ENCODE results near the gene NTM.
"Not testable (repeated sequence)": the region's sequence is repeated elsewhere in the genome, so short reads cannot be mapped to it uniquely, and the experiment has no call there.

NTM gene

GRCh38 chr11:131370090-131370751 lies at the start of gene NTM:
Gene NTM (plus strand): TSS chr11:131370615.
- DNase-seq (ENCODE audit: low read depth, low spot score), result no peak

GRCh38 chr11:131324921-131325570 lies 45.4 kb upstream of the NTM start:
- DNase-seq (ENCODE audit: low read depth, low spot score), result no peak

GRCh38 chr11:131326829-131327228 lies 43.6 kb upstream of the NTM start:
- no peak for DNase-seq (ENCODE audit: low read depth, low spot score)

GRCh38 chr11:131327421-131327820 lies 43.0 kb upstream of the NTM start:
- DNase-seq (ENCODE audit: low read depth, low spot score), result no peak

- no peak for DNase-seq (ENCODE audit: low read depth, low spot score)
These were observed 41.6 kb upstream of the NTM start for GRCh38 chr11:131328843-131329242.

GRCh38 chr11:131331010-131331409 lies 39.4 kb upstream of the NTM start:
- DNase-seq (ENCODE audit: low read depth, low spot score), result no peak

GRCh38 chr11:131331546-131331945 lies 38.9 kb upstream of the NTM start:
- DNase-seq (ENCODE audit: low read depth, low spot score), result no peak

- no peak for DNase-seq (ENCODE audit: low read depth, low spot score)
These were observed 35.8 kb upstream of the NTM start for GRCh38 chr11:131334601-131335000.

- DNase-seq (ENCODE audit: low read depth, low spot score), result not testable (repeated sequence)
These were observed 28.5 kb upstream of the NTM start for GRCh38 chr11:131341900-131342299.

- DNase-seq (ENCODE audit: low read depth, low spot score), result not testable (repeated sequence)
These were observed 28.0 kb upstream of the NTM start for GRCh38 chr11:131342442-131342841.

- no peak for DNase-seq (ENCODE audit: low read depth, low spot score)
These were observed 25.0 kb upstream of the NTM start for GRCh38 chr11:131345406-131345805.

- no peak for DNase-seq (ENCODE audit: low read depth, low spot score)
These were observed 20.9 kb upstream of the NTM start for GRCh38 chr11:131349368-131350086.

- DNase-seq (ENCODE audit: low read depth, low spot score), result no peak
These were observed 19.5 kb upstream of the NTM start for GRCh38 chr11:131350872-131351271.

GRCh38 chr11:131351848-131352247 lies 18.6 kb upstream of the NTM start:
- DNase-seq (ENCODE audit: low read depth, low spot score), result no peak

GRCh38 chr11:131353766-131354165 lies 16.6 kb upstream of the NTM start:
- DNase-seq (ENCODE audit: low read depth, low spot score), result no peak

- no peak for DNase-seq (ENCODE audit: low read depth, low spot score)
These were observed 16.1 kb upstream of the NTM start for GRCh38 chr11:131354251-131354701.

- no peak for DNase-seq (ENCODE audit: low read depth, low spot score)
These were observed 14.2 kb upstream of the NTM start for GRCh38 chr11:131356206-131356605.

GRCh38 chr11:131365329-131365930 lies 5.0 kb upstream of the NTM start:
- no peak for DNase-seq (ENCODE audit: low read depth, low spot score)

- no peak for DNase-seq (ENCODE audit: low read depth, low spot score)
These were observed 731 bp downstream of the NTM start for GRCh38 chr11:131370901-131371790.

- no peak for DNase-seq (ENCODE audit: low read depth, low spot score)
These were observed 1.3 kb downstream of the NTM start for GRCh38 chr11:131371791-131372104.

- no peak for DNase-seq (ENCODE audit: low read depth, low spot score)
These were observed 2.0 kb downstream of the NTM start for GRCh38 chr11:131372234-131372962.

Data from iPS DF 19.7 (cell line).